Keratinocyte (primary cell): ENCODE data around the gene GPC1. TPM values are rescaled to one million over a fixed set of nuclear protein-coding genes. Genes with fewer than 3 reads are reported as not detected.

Experiments
- DNase-seq: peaks from one replicate; pipeline ENCODE4 v3.0.0-alpha.2; 2011; ENCODE audit warnings: low read depth, missing footprints, low spot score
- FAIRE-seq: peaks from 2 replicates; lab custom pipeline; 2011; peaks lifted over from hg19 to GRCh38; lab: Jason Lieb, UNC
- H2AFZ ChIP-seq: 2 replicates; pipeline ENCODE4 v1.6.0; 2012; ENCODE audit warnings: low read length, control low read depth, inconsistent platforms; ENCODE audit not compliant: control insufficient read depth
- H3K27ac ChIP-seq: 2 replicates; pipeline ENCODE4 v1.5.1; 2011; ENCODE audit warnings: low read length; ENCODE audit not compliant: control insufficient read depth, insufficient read depth
- H3K27me3 ChIP-seq: 3 replicates; pipeline ENCODE4 v1.6.0; 2011; ENCODE audit warnings: low read length; ENCODE audit not compliant: control insufficient read depth, insufficient read depth; ENCODE audit errors: extremely low read depth
- H3K36me3 ChIP-seq, 2 experiments: 2 replicates in 1 of 2; 3 replicates in 1 of 2; pipeline ENCODE4 v1.5.1; 2011; ENCODE audit warnings: low read length in 2 of 2, mild to moderate bottlenecking in 1 of 2; ENCODE audit not compliant: control insufficient read depth in 2 of 2, insufficient read depth in 2 of 2; ENCODE audit errors: extremely low read depth in 1 of 2
- H3K4me1 ChIP-seq: 3 replicates; pipeline ENCODE4 v1.5.1; 2011; ENCODE audit warnings: low read length; ENCODE audit not compliant: control insufficient read depth, insufficient read depth; ENCODE audit errors: extremely low read depth
- H3K4me2 ChIP-seq: 3 replicates; pipeline ENCODE4 v1.6.0; 2011; ENCODE audit warnings: low read depth, low read length; ENCODE audit not compliant: control insufficient read depth, insufficient read depth; ENCODE audit errors: extremely low read depth
- H3K4me3 ChIP-seq, 3 experiments: fragments of 200-600 bp in 1 of 3; sonication (generic) in 1 of 3; 2 replicates in 2 of 3; 3 replicates in 1 of 3; pipeline ENCODE4 v1.5.1; 2011 to 2016; ENCODE audit warnings: low read length in 3 of 3, mild to moderate bottlenecking in 3 of 3, control low read depth in 2 of 3, inconsistent platforms in 1 of 3, low read depth in 1 of 3, mixed read lengths in 1 of 3, mixed run types in 1 of 3, moderate library complexity in 1 of 3; ENCODE audit not compliant: control insufficient read depth in 2 of 3, insufficient read depth in 2 of 3; ENCODE audit errors: extremely low read depth in 1 of 3
- H3K79me2 ChIP-seq: 2 replicates; pipeline ENCODE4 v1.6.0; 2012; ENCODE audit warnings: low read length; ENCODE audit not compliant: control insufficient read depth, insufficient read depth
- H3K9ac ChIP-seq: 3 replicates; pipeline ENCODE4 v1.6.0; 2011; ENCODE audit warnings: low read length; ENCODE audit not compliant: control insufficient read depth, insufficient read depth; ENCODE audit errors: extremely low read depth
- H3K9me1 ChIP-seq: 3 replicates; pipeline ENCODE4 v1.6.0; 2011; ENCODE audit warnings: low read length; ENCODE audit not compliant: control insufficient read depth, insufficient read depth; ENCODE audit errors: extremely low read depth
- H3K9me3 ChIP-seq: 2 replicates; pipeline ENCODE4 v1.5.1; 2012; ENCODE audit warnings: low read depth, low read length; ENCODE audit not compliant: control insufficient read depth
- H4K20me1 ChIP-seq: 3 replicates; pipeline ENCODE4 v1.6.0; 2011; ENCODE audit warnings: low read length; ENCODE audit not compliant: control insufficient read depth, insufficient read depth; ENCODE audit errors: extremely low read depth
- CTCF ChIP-seq, 3 experiments: IDR thresholded peaks in 1 of 3; conservative IDR thresholded peaks in 1 of 3; optimal IDR thresholded peaks in 1 of 3; 2 replicates in 2 of 3; 3 replicates in 1 of 3; pipeline versions ENCODE3 to v1.5.1; 2011; ENCODE audit warnings: low read length in 3 of 3, mild to moderate bottlenecking in 3 of 3, moderate library complexity in 2 of 3, control low read depth in 1 of 3, inconsistent platforms in 1 of 3; ENCODE audit not compliant: insufficient read depth in 2 of 3; ENCODE audit errors: extremely low read depth in 1 of 3
- EZH2 ChIP-seq: IDR thresholded peaks from one replicate; pipeline ENCODE4 v1.6.1; 2012; ENCODE audit warnings: inconsistent platforms, mild to moderate bottlenecking, low read length, moderate library complexity
- dilution Hi-C: fragments of 300-500 bp; cut with MboI; formaldehyde crosslinking; loops from one replicate; pipeline ENCODE4 v1.7.0; 2020; ENCODE audit warnings: low sequenced_read_pairs; ENCODE audit not compliant: extremely low pct_ligation_motif_present
- polyA plus RNA-seq, 5 experiments: library from polyadenylated mRNA; depleted of rRNA in 3 of 5; stranded (reverse) in 3 of 5; stranded (forward) in 1 of 5; unstranded in 1 of 5; fragments of >200 nt; gene quantifications; 1 replicate in 1 of 5; 2 replicates in 3 of 5; 3 replicates in 1 of 5; pipeline versions ENCODE4 v1.2.1 to v1.2.3, GENCODE V29; 2011 to 2012; ENCODE audit warnings: missing spikeins in 2 of 5, low read depth in 1 of 5, low replicate concordance in 1 of 5

Gene GPC1
- polyA plus RNA-seq, 1 donor (not counting 4 experiments of a cell fraction or from before 2014, with no cell fraction given), result 46.6 TPM

GRCh38 chr2:240459401-240460252 is 24.2 kb downstream of the GPC1 start:
- no peaks in the 10 kb centered on the region for H3K9me3 ChIP-seq
- no peaks in the 10 kb centered on the region for H3K27me3 ChIP-seq
- peaks cover 10% of the 10 kb centered on the region for H3K4me1 ChIP-seq
- H4K20me1 ChIP-seq, result peaks cover 29% of the 10 kb centered on the region
- H3K4me3 ChIP-seq, result no peak overlapping the region
- H2AFZ ChIP-seq, result no peak overlapping the region
- peaks cover 2% of the 10 kb centered on the region for H3K9me1 ChIP-seq
- H3K27ac ChIP-seq, result no peak overlapping the region
- no peak overlapping the region for H3K9ac ChIP-seq
- dilution Hi-C loops, result no loop called here
- FAIRE-seq (no peak), DNase-seq (no peak)
- no peak overlapping the region for H3K4me2 ChIP-seq
- peaks cover 19 to 26% of the 10 kb centered on the region in 2 experiments for H3K36me3 ChIP-seq
- H3K79me2 ChIP-seq, result peaks cover 16% of the 10 kb centered on the region
- TF ChIP-seq CTCF (optimal IDR thresholded peaks at IDR 0.05 in 1 of 3, IDR thresholded peaks at IDR 0.05 in 1 of 3, conservative IDR thresholded peaks at IDR 0.05 in 1 of 3; ENCODE audit: extremely low read depth in 1 of 3, insufficient read depth in 2 of 3, low read length in 3 of 3) (no peak), EZH2 (no peak)

- TF ChIP-seq EZH2 (no peak), CTCF (optimal IDR thresholded peaks at IDR 0.05 in 1 of 3, IDR thresholded peaks at IDR 0.05 in 1 of 3, conservative IDR thresholded peaks at IDR 0.05 in 1 of 3; ENCODE audit: extremely low read depth in 1 of 3, insufficient read depth in 2 of 3, low read length in 3 of 3) (no peak)
- dilution Hi-C loops, result no loop called here
- Histone ChIP-seq H3K4me3 (no peak overlapping the region), H3K27me3 (no peaks in the 10 kb centered on the region), H4K20me1 (peaks cover 22% of the 10 kb centered on the region), H3K79me2 (peaks cover 10% of the 10 kb centered on the region), H3K9ac (no peak overlapping the region), H3K4me2 (no peak overlapping the region), H3K36me3 (peaks cover 19 to 27% of the 10 kb centered on the region in 2 experiments), H2AFZ (no peak overlapping the region), H3K9me3 (no peaks in the 10 kb centered on the region), H3K9me1 (peaks cover 2% of the 10 kb centered on the region), H3K4me1 (peaks cover 8% of the 10 kb centered on the region), H3K27ac (no peak overlapping the region)
- DNase-seq (no peak), FAIRE-seq (no peak)
These were observed 24.8 kb downstream of the GPC1 start for GRCh38 chr2:240460253-240460711.
